Hematopoietic multipotent progenitor cell treated with erythropoietin and hydrocortisone succinate and interleukin-3 and kit ligand, for 17 days (in vitro differentiated cells): ENCODE data around the gene RND3.

Experiments
- DNase-seq: peaks from one replicate; pipeline ENCODE4 v3.0.0-alpha.2; 2015; ENCODE audit warnings: low spot score

Gene RND3

GRCh38 chr2:150487537-150488429 lies at the start of gene RND3:
RND3 (minus strand) TSS chr2:150487667; CDS start chr2:150487417, 250 bp downstream.
- no peak for DNase-seq

GRCh38 chr2:150535176-150535575 lies 47.7 kb upstream of the RND3 start:
- DNase-seq: no peak

GRCh38 chr2:150532879-150533278 lies 45.4 kb upstream of the RND3 start:
- DNase-seq: no peak

GRCh38 chr2:150532020-150532419 lies 44.6 kb upstream of the RND3 start:
- DNase-seq: no peak

GRCh38 chr2:150531591-150531990 lies 44.1 kb upstream of the RND3 start:
- DNase-seq: no peak

- no peak for DNase-seq
These were observed 42.7 kb upstream of the RND3 start for GRCh38 chr2:150530168-150530567.

- DNase-seq: no peak
These were observed 41.7 kb upstream of the RND3 start for GRCh38 chr2:150528861-150529801.

GRCh38 chr2:150526827-150527226 lies 39.4 kb upstream of the RND3 start:
- DNase-seq: no peak

- DNase-seq: no peak
These were observed 38.5 kb upstream of the RND3 start for GRCh38 chr2:150526006-150526405.

- DNase-seq: no peak
These were observed 34.8 kb upstream of the RND3 start for GRCh38 chr2:150522269-150522668.

GRCh38 chr2:150520887-150521664 lies 33.6 kb upstream of the RND3 start:
- no peak for DNase-seq

- no peak for DNase-seq
These were observed 32.6 kb upstream of the RND3 start for GRCh38 chr2:150520033-150520432.

GRCh38 chr2:150517951-150518680 lies 30.6 kb upstream of the RND3 start:
- no peak for DNase-seq

- no peak for DNase-seq
These were observed 26.2 kb upstream of the RND3 start for GRCh38 chr2:150513647-150514046.

- no peak for DNase-seq
These were observed 21.1 kb upstream of the RND3 start for GRCh38 chr2:150508497-150509137.

- no peak for DNase-seq
These were observed 19.6 kb upstream of the RND3 start for GRCh38 chr2:150507071-150507470.

GRCh38 chr2:150505178-150505577 lies 17.7 kb upstream of the RND3 start:
- no peak for DNase-seq

GRCh38 chr2:150495993-150496627 lies 8.6 kb upstream of the RND3 start:
- no peak for DNase-seq

GRCh38 chr2:150495001-150495400 lies 7.5 kb upstream of the RND3 start:
- no peak for DNase-seq

- DNase-seq: no peak
These were observed 6.9 kb upstream of the RND3 start for GRCh38 chr2:150494234-150494945.
